WERI-Rb-1 (cell line): Measurements from ENCODE around the gene TOP1.

Experiments
- DNase-seq: peaks from one replicate; pipeline ENCODE4 v3.0.0-alpha.2; 2020
- H3K27ac ChIP-seq: fragments of 250-450 bp; sonication (Bioruptor Pico); 2 replicates; pipeline ENCODE4 v1.5.1; 2020; ENCODE audit warnings: mild to moderate bottlenecking, moderate library complexity
- H3K27me3 ChIP-seq: fragments of 250-450 bp; sonication (Bioruptor Pico); 2 replicates; pipeline ENCODE4 v1.5.1; 2021; ENCODE audit warnings: mild to moderate bottlenecking, low read depth, moderate library complexity; ENCODE audit not compliant: insufficient read depth, severe bottlenecking
- H3K36me3 ChIP-seq: fragments of 250-450 bp; sonication (Bioruptor Pico); 2 replicates; pipeline ENCODE4 v1.5.1; 2020; ENCODE audit warnings: mild to moderate bottlenecking, moderate library complexity
- H3K4me3 ChIP-seq: 2 replicates; pipeline ENCODE4 v1.5.1; 2011; ENCODE audit warnings: low read depth, mild to moderate bottlenecking, control low read depth, low read length
- H3K9me3 ChIP-seq: fragments of 250-450 bp; sonication (Bioruptor Pico); 2 replicates; pipeline ENCODE4 v1.5.1; 2021; ENCODE audit warnings: mild to moderate bottlenecking, moderate library complexity; ENCODE audit not compliant: severe bottlenecking
- CTCF ChIP-seq: IDR thresholded peaks from 2 replicates; pipeline ENCODE4 v1.5.1; 2011; ENCODE audit warnings: low read depth, mild to moderate bottlenecking, control low read depth, inconsistent platforms, low read length

The TOP1 gene

DNA sequence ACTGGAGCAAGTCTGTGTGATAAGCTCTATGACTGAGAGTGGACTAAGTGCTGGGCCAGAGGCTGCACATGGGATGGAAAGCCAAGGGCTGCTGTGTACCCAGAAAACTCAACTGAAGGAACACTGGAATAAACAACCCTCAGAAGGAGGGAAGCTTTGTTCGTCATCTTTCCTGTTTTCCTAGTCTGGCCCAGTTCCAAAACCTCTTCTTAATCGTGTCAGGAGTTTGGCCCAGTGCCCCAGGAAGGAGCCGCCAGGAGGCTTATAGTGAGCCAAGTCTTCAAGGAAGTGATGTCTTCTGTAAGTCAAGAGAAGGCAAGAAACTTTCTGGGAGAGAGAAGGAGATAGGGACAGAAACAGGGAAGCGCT lies 23.3 kb upstream of the TOP1 start:
- Histone ChIP-seq H3K4me3 (no peak overlapping the region), H3K27me3 (no peaks in the 10 kb centered on the region), H3K9me3 (peaks cover 11% of the 10 kb centered on the region), H3K27ac (peak overlapping the region; percentile 6), H3K36me3 (no peaks in the 10 kb centered on the region)
- no peak for DNase-seq
- TF ChIP-seq CTCF = no peak

GRCh38 chr20:41006126-41006935 lies 22.3 kb upstream of the TOP1 start:
- H3K9me3 ChIP-seq = peaks cover 11% of the 10 kb centered on the region
- no peak overlapping the region for H3K27ac ChIP-seq
- DNase-seq = no peak
- no peaks in the 10 kb centered on the region for H3K36me3 ChIP-seq
- H3K4me3 ChIP-seq = no peak overlapping the region
- no peak for TF ChIP-seq CTCF
- no peaks in the 10 kb centered on the region for H3K27me3 ChIP-seq

GRCh38 chr20:41006936-41007474 lies 21.6 kb upstream of the TOP1 start:
- H3K27me3 ChIP-seq = no peaks in the 10 kb centered on the region
- DNase-seq = no peak
- H3K9me3 ChIP-seq = peaks cover 11% of the 10 kb centered on the region
- no peak overlapping the region for H3K27ac ChIP-seq
- TF ChIP-seq CTCF = no peak
- H3K36me3 ChIP-seq = no peaks in the 10 kb centered on the region
- H3K4me3 ChIP-seq = no peak overlapping the region

DNA sequence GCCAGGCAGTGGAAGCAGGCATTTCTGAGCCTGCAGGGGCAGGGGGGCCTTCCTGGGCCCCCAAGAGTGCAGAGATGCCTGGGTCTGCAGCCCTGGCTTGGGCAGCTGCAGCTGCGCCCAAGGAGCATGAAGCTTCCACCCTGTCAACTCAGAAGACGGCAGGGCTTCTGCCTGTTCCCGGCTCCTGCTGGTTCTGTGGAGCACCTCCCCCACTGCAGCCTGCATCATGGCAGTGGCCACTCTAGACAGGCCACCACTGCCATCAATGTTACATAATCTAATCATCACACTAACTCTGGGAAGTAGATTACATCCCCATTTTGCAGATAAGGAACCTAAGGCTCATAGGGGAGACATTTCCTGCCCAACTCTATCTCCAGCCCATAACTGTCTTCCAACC lies 21.1 kb upstream of the TOP1 start:
- Histone ChIP-seq H3K4me3 (no peak overlapping the region), H3K27ac (no peak overlapping the region), H3K27me3 (no peaks in the 10 kb centered on the region), H3K36me3 (no peaks in the 10 kb centered on the region), H3K9me3 (peaks cover 11% of the 10 kb centered on the region)
- no peak for TF ChIP-seq CTCF
- no peak for DNase-seq

DNA sequence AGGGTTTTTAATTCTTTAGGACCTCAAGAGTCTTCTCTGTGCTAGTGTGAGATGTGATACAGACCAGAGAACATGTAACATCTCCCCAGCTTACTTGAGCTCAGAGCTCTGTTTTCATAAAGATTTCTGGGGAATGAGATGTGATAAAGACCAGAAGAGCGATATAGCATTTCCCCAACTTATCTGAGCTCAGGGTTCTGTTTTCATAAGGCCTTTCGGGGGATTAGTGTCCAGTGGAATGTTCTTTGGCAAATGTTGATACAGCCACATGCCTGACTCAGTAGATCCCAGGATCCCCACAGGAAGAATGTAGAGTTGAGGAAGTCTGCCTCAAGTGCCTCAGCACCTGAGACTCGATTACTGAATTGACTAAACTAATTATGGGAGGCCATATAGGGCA lies 18.7 kb upstream of the TOP1 start:
- H3K36me3 ChIP-seq = no peaks in the 10 kb centered on the region
- H3K9me3 ChIP-seq = peaks cover 13% of the 10 kb centered on the region
- H3K27ac ChIP-seq = no peak overlapping the region
- TF ChIP-seq CTCF = no peak
- DNase-seq = no peak
- no peak overlapping the region for H3K4me3 ChIP-seq
- no peaks in the 10 kb centered on the region for H3K27me3 ChIP-seq
